Left renal pelvis (tissue), 4 donors: Measurements from ENCODE around the gene LEUTX. TPM values are rescaled to one million over a fixed set of nuclear protein-coding genes. Genes with fewer than 3 reads are reported as not detected.
"Not testable (repeated sequence)": the region's sequence is repeated elsewhere in the genome, so short reads cannot be mapped to it uniquely, and the experiment has no call there.

ENCODE experiments used
- DNase-seq, 4 donors: peaks; one replicate each; pipeline ENCODE4 v3.0.0-alpha.2; 2013; ENCODE audit warnings: low read depth in 4 of 4, low spot score in 3 of 4
- polyA plus RNA-seq, 4 donors: library from polyadenylated mRNA; unstranded; fragments of 120-200 nt; gene quantifications; one replicate each; pipeline ENCODE4 v1.2.1, GENCODE V29; 2013; ENCODE audit not compliant: insufficient read length in 4 of 4

Gene LEUTX
- polyA plus RNA-seq, 4 donors, result not detected

- no peak for DNase-seq
These were observed 9.9 kb upstream of the LEUTX start for GRCh38 chr19:39768786-39769185.

- DNase-seq, result no peak
These were observed 2.2 kb downstream of the LEUTX start for GRCh38 chr19:39780894-39781293.

- no peak for DNase-seq
These were observed 9.6 kb downstream of the LEUTX start for GRCh38 chr19:39788244-39788643.

GRCh38 chr19:39792999-39793546 lies 14.4 kb downstream of the LEUTX start:
- peak; percentile 38 to 59 (median 46) for DNase-seq

- DNase-seq, result no peak
These were observed 16.3 kb downstream of the LEUTX start for GRCh38 chr19:39795001-39795400.

GRCh38 chr19:39796000-39796498 lies 17.4 kb downstream of the LEUTX start:
- no peak for DNase-seq

GRCh38 chr19:39797083-39797482 lies 18.4 kb downstream of the LEUTX start:
- DNase-seq, result no peak

GRCh38 chr19:39802958-39803357 lies 24.3 kb downstream of the LEUTX start:
- DNase-seq, result peak in 1 of 4 donors; percentile 21

- no peak for DNase-seq
These were observed 26.4 kb downstream of the LEUTX start for GRCh38 chr19:39805104-39805503.

- DNase-seq, result no peak
These were observed 29.3 kb downstream of the LEUTX start for GRCh38 chr19:39807846-39808364.

- DNase-seq, result not testable (repeated sequence)
These were observed 30.0 kb downstream of the LEUTX start for GRCh38 chr19:39808688-39809087.

GRCh38 chr19:39809368-39809767 lies 30.7 kb downstream of the LEUTX start:
- DNase-seq, result no peak

- DNase-seq, result no peak
These were observed 31.8 kb downstream of the LEUTX start for GRCh38 chr19:39810424-39810823.

- DNase-seq, result no peak
These were observed 32.4 kb downstream of the LEUTX start for GRCh38 chr19:39811064-39811463.

- peak in 1 of 4 donors; percentile 47 for DNase-seq
These were observed 34.8 kb downstream of the LEUTX start for GRCh38 chr19:39813264-39813993.

GRCh38 chr19:39814111-39814510 lies 35.5 kb downstream of the LEUTX start:
- DNase-seq, result not testable (repeated sequence)

- DNase-seq, result no peak
These were observed 35.9 kb downstream of the LEUTX start for GRCh38 chr19:39814595-39814994.

- no peak for DNase-seq
These were observed 37.8 kb downstream of the LEUTX start for GRCh38 chr19:39816287-39817048.

GRCh38 chr19:39817888-39818561 lies 39.4 kb downstream of the LEUTX start:
- DNase-seq, result no peak

- no peak for DNase-seq
These were observed 40.0 kb downstream of the LEUTX start for GRCh38 chr19:39818626-39819097.

GRCh38 chr19:39819786-39820185 lies 41.1 kb downstream of the LEUTX start:
- DNase-seq, result no peak
